NCI-H510A treated with DMSO at 0.1 percent for 48 hours (cell line): ENCODE results near the gene ATF4.

ENCODE experiments used
- DNase-seq: peaks from one replicate; lab custom pipeline; 2025; lab: John Stamatoyannopoulos, UW

The ATF4 gene

DNA sequence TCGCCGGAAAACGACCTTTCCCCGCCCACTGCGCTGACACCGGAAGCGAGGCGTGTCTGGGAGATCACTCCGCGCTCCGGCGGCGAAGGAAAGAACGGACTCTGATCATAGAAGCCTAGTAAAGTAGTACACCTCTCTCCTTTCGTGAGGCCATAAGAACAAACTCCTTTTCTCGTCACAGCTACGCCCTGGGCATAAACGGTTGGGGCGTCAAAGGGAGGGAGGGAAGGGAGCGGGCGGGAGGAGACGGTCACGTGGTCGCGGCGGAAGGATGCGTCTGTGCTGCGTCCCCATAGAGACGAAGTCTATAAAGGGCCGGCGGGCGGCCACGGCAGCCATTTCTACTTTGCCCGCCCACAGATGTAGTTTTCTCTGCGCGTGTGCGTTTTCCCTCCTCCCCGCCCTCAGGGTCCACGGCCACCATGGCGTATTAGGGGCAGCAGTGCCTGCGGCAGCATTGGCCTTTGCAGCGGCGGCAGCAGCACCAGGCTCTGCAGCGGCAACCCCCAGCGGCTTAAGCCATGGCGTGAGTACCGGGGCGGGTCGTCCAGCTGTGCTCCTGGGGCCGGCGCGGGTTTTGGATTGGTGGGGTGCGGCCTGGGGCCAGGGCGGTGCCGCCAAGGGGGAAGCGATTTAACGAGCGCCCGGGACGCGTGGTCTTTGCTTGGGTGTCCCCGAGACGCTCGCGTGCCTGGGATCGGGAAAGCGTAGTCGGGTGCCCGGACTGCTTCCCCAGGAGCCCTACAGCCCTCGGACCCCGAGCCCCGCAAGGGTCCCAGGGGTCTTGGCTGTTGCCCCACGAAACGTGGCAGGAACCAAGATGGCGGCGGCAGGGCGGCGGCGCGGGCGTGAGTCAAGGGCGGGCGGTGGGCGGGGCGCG, at the start of gene ATF4:
TSS of gene ATF4 (plus strand) at position 337 of the 880 bp plus-strand sequence. CDS start 884 bp downstream, outside the sequence.
- peak; percentile 83 for DNase-seq

DNA sequence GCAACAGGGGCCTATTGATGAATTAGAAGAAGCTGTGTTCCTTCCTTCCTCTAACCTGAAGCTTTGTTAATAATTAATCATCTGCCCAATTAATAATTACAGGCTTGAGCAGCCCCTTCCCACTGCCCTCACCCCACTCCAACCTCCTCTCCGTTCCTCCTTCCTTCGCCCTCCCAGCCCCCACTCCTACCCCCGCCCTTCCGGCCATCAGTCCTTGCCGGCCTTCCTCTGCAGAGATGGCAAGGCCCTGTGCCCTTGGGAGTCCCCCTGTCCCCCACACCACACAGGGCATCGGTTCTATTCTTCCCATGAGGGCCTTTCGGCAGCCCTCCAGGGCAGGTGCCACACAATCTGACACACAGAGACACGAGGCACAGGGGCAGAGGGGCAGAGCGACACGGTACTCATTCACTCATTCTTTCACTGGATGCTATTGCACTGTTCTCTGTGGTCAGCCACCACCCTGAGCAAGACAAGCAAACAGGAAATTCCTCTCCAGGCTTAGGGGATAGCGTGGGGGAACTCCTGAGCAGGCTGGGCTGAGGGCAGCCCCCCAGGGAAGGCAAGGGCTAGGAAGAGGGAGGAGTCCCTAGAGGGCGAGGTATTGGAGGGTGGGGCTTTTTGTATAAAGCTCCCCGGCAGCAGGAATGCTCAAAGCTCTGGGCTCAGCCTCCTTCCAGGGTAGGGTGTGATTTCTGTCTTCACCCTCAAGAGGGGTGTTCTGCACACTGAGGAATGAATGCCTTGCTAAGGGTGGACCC, 48.8 kb upstream of the ATF4 start:
- peak; percentile 12 for DNase-seq

GRCh38 chr22:39472570-39473556, 47.5 kb upstream of the ATF4 start:
- peak; percentile 69 for DNase-seq

DNA sequence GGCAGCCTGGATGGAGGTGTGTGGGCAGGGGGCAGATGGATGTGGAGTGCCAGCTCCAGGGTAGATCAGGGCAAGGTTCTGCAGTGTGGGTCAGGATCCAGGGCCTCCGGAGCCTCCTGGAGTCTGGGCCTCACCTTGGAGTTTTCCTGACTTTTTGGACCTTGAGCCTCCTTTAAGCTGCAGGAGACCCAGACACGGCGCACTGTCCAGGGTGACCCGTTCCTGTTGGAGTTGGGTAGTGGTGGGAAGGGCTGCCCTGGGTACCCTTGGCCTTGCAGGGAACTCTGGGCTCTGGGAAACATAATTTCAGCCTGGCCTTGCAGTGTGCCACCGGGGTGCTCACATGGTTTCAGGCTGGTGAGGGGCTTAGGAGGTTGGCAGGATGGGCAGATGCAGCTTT, 46.5 kb upstream of the ATF4 start:
- no peak for DNase-seq

- DNase-seq = no peak
These were observed 45.8 kb upstream of the ATF4 start for GRCh38 chr22:39474351-39475111.

DNA sequence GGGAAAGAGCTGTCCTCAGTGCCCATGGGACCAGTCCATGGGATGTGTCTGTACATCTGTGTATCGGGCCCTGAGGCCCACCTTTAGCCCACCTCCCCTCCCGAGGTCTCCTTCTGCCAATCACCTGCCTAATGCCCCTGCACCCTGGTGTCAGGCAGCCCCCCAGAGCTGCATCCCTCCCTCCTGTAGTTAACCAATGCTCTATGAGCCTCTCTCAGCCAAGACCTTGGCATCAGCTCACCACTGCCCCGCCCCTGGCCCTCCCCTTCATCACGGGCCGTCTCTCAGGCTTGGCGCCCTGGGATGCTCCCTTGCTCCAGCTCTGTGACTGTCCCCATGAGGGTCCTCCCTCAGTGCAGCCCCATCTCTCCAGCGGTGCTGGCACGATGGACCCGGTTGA, 45.0 kb upstream of the ATF4 start:
- no peak for DNase-seq

- DNase-seq = no peak
These were observed 44.5 kb upstream of the ATF4 start for GRCh38 chr22:39475902-39476301.

DNA sequence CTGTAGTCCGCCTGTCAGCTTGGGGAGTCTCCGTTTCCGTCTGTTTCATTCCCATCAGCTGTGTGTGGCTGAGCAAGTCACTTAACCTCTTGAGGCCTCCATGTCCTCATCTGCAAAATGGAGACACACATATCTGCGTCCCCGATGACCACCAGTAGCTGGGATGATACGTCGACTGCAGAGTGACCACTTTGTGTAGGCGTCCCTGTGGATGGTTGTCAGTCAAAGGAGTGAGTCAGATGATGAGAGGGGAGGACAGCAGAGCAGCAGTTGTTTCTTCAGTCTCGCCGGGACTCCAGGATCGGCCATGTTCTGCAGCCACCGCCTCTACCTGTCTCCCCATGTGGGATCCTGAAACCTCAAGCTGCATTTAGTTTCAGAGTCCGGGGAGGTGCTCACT, 43.7 kb upstream of the ATF4 start:
- no peak for DNase-seq

DNA sequence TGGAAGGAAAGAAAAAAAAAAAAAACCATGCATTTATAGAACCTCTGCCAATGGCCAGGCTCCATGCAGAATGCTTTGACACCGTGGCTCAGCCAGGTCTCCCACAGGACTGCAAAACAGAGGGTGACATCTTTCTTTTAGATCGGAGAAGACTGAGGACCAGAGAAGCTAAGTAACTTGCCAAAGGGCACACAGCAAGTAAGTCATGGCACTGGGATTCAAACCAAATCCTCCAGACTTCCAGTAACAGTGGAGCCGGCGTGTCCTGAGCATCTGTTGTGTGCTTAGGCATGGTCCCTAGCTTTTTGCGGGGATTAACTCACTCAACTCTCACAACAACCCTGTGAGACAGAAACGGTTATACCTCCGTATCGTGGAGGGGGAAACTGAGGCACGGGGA, 42.8 kb upstream of the ATF4 start:
- no peak for DNase-seq

DNA sequence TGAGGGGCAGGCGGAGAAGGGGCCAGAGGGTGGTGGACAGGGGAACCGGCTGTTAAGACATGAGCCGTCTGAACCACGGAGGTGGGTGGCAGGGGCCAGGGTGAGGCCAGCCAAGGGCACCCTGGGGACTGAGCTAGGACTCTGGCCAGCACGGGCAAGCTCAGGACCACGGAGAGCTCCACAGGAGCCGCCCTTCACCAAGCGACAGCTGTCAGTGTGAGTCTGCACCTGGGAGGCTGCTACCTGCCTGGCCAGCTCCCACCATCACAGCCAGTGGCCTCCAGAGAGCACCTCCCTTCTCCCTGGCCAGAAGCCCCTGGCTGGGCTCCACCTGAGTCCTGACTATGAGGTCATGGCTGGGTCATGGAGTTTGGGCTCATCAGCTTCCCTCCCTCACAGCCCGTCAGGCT, 41.9 kb upstream of the ATF4 start:
- no peak for DNase-seq

GRCh38 chr22:39479254-39479653, 41.1 kb upstream of the ATF4 start:
- no peak for DNase-seq

DNA sequence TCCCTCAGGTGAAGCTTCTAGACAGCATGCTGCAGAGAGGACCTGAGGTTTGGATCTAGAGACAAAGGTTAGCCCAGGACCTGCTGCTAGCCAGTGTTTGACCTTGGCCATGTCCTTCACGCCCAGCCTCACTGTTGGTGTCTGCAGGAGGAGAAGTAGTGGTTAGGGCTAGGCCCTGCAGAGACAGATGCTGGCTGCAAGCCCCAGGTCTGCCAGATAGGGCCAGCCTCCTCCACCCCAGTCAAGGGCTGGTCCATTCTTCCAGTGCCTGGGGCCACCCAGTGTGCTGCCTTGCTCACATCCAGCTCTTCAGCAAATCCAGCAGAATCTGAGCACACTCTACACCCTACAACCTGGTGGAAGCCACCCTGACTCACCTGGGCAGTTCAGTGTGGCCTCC, 39.8 kb upstream of the ATF4 start:
- DNase-seq = no peak

DNA sequence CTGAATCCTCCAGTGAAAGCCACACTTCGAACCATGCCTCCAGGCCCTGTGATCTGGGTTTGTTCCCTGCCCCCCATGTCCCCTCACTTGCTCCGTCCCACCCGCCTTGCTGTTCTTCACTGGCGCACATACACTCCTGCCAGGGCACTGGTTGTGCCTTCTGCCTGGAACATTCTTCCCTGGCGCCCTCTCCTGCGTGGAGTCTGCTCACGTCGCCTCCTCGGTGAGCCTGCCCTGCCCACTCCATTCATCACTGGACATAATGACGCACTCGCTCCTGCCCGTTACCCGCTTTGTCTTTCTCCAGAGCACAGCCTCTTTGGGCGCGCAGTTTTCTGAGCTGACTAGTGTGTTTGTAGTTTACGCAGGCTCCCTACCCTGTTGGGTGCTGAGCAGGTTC, 39.3 kb upstream of the ATF4 start:
- no peak for DNase-seq

DNA sequence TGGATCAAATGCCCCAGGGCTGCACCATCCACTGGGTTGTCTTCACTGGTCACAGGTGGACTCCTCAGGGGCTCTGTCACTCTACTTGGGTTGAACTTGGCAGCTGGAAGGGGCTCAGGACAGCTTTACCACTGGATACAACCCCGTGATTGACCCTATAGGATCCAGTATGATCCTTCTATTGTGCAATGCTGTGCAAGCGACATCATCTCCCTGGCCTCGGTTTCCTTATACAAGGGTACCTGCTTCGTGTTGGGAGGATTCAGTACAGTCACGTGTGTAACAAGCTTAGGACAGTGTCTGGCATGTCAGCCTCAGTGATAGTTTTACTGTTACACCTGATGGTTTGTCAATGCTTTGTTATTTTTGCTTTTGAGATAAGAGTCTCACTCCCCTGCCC, 38.8 kb upstream of the ATF4 start:
- DNase-seq = no peak

- no peak for DNase-seq
These were observed 37.6 kb upstream of the ATF4 start for GRCh38 chr22:39482768-39483167.

DNA sequence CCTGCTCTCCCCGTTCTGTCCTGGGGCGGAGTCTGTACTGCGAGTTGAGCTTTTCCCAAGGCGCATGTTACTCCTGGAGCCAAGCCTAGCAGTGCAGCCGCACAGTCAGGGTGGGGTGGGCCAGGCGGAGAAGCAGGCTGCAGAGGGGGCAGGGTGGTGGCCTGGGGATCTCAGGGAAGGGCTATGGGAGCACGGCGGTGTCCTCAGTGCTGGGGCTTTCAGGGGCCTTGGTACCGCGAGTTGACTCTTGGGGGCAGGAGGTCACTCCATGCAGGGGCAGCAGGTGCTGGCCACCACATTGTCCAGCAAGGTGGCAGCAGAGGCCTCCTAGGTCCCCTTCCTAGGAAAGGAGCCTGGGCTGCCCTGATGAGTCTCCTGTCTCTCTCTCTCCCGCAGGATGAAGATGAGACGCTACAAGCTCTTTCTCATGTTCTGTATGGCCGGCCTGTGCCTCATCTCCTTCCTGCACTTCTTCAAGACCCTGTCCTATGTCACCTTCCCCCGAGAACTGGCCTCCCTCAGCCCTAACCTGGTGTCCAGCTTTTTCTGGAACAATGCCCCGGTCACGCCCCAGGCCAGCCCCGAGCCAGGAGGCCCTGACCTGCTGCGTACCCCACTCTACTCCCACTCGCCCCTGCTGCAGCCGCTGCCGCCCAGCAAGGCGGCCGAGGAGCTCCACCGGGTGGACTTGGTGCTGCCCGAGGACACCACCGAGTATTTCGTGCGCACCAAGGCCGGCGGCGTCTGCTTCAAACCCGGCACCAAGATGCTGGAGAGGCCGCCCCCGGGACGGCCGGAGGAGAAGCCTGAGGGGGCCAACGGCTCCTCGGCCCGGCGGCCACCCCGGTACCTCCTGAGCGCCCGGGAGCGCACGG, 33.2 kb upstream of the ATF4 start:
- DNase-seq = no peak

DNA sequence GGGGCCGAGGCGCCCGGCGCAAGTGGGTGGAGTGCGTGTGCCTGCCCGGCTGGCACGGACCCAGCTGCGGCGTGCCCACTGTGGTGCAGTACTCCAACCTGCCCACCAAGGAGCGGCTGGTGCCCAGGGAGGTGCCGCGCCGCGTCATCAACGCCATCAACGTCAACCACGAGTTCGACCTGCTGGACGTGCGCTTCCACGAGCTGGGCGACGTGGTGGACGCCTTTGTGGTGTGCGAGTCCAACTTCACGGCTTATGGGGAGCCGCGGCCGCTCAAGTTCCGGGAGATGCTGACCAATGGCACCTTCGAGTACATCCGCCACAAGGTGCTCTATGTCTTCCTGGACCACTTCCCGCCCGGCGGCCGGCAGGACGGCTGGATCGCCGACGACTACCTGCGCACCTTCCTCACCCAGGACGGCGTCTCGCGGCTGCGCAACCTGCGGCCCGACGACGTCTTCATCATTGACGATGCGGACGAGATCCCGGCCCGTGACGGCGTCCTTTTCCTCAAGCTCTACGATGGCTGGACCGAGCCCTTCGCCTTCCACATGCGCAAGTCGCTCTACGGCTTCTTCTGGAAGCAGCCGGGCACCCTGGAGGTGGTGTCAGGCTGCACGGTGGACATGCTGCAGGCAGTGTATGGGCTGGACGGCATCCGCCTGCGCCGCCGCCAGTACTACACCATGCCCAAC, 32.4 kb upstream of the ATF4 start:
- no peak for DNase-seq

DNA sequence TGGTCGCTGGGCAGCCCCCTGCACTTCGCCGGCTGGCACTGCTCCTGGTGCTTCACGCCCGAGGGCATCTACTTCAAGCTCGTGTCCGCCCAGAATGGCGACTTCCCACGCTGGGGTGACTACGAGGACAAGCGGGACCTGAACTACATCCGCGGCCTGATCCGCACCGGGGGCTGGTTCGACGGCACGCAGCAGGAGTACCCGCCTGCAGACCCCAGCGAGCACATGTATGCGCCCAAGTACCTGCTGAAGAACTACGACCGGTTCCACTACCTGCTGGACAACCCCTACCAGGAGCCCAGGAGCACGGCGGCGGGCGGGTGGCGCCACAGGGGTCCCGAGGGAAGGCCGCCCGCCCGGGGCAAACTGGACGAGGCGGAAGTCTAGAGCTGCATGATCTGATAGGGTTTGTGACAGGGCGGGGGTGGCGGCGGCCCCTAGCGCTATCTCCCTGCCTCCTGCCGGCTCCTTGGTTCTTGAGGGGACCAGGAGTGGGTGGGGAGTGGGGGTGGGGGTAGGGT, 31.7 kb upstream of the ATF4 start:
- DNase-seq = no peak
